NCI-H2029 (cell line): ENCODE results near the gene IL1F10.

Experiments used
- DNase-seq: peaks from one replicate; lab custom pipeline; 2025; lab: John Stamatoyannopoulos, UW

Gene IL1F10

GRCh38 chr2:113058998-113059960 lies 8.5 kb upstream of the IL1F10 start, which contains the start of gene IL36RN:
Gene IL36RN (plus strand): TSS chr2:113059198. CDS start chr2:113059439, 241 bp downstream.
- DNase-seq, result no peak

GRCh38 chr2:113060396-113060795 lies 7.4 kb upstream of the IL1F10 start:
- DNase-seq, result no peak

GRCh38 chr2:113060796-113061195 lies 7.0 kb upstream of the IL1F10 start:
- no peak for DNase-seq

GRCh38 chr2:113061241-113061640 lies 6.5 kb upstream of the IL1F10 start:
- no peak for DNase-seq

GRCh38 chr2:113061896-113062770 lies 5.6 kb upstream of the IL1F10 start:
- no peak for DNase-seq

GRCh38 chr2:113064281-113064680 lies 3.5 kb upstream of the IL1F10 start:
- DNase-seq, result no peak

- no peak for DNase-seq
Observed at GRCh38 chr2:113064898-113065297, 2.9 kb upstream of the IL1F10 start.

GRCh38 chr2:113068249-113068648 lies 479 bp downstream of the IL1F10 start:
- DNase-seq, result no peak

GRCh38 chr2:113068706-113069485 lies 1.1 kb downstream of the IL1F10 start:
- no peak for DNase-seq

- no peak for DNase-seq
Observed at GRCh38 chr2:113069676-113070605, 2.2 kb downstream of the IL1F10 start.

- DNase-seq, result no peak
Observed at GRCh38 chr2:113070606-113070975, 2.8 kb downstream of the IL1F10 start.

GRCh38 chr2:113072584-113072983 lies 4.8 kb downstream of the IL1F10 start:
- DNase-seq, result no peak

- DNase-seq, result no peak
Observed at GRCh38 chr2:113073325-113073834, 5.6 kb downstream of the IL1F10 start.

GRCh38 chr2:113075030-113075429 lies 7.3 kb downstream of the IL1F10 start:
- DNase-seq, result no peak

GRCh38 chr2:113075600-113075999 lies 7.8 kb downstream of the IL1F10 start:
- no peak for DNase-seq

- no peak for DNase-seq
Observed at GRCh38 chr2:113076954-113077669, 9.3 kb downstream of the IL1F10 start.

GRCh38 chr2:113077921-113078320 lies 10.2 kb downstream of the IL1F10 start:
- no peak for DNase-seq

GRCh38 chr2:113078350-113078839 lies 10.6 kb downstream of the IL1F10 start:
- DNase-seq, result peak; percentile 28

- DNase-seq, result no peak
Observed at GRCh38 chr2:113079131-113079530, 11.4 kb downstream of the IL1F10 start.

- DNase-seq, result no peak
Observed at GRCh38 chr2:113080134-113080533, 12.4 kb downstream of the IL1F10 start.
